Lower lobe of right lung (tissue), 2 donors: Measurements from ENCODE around the gene EPB41L1. TPM values are rescaled to one million over a fixed set of nuclear protein-coding genes. Genes with fewer than 3 reads are reported as not detected.

Source experiments
- ATAC-seq, 2 donors: fragments of 200-7000 bp; cut with Tn5 transposase; one replicate each; pipeline ENCODE4 v1.9.1; 2020 to 2022; ENCODE audit warnings: mild to moderate bottlenecking in 2 of 2, moderate library complexity in 2 of 2
- DNase-seq: peaks from one replicate; pipeline ENCODE4 v3.0.0-alpha.2; 2020
- H3K27ac ChIP-seq: fragments of 200-600 bp; one replicate; pipeline ENCODE4 v1.8.0; 2022
- H3K27me3 ChIP-seq: fragments of 200-600 bp; one replicate; pipeline ENCODE4 v1.8.0; 2022; ENCODE audit warnings: low read depth
- H3K36me3 ChIP-seq: fragments of 200-600 bp; one replicate; pipeline ENCODE4 v1.8.0; 2022; ENCODE audit warnings: mild to moderate bottlenecking
- H3K4me1 ChIP-seq: fragments of 200-600 bp; one replicate; pipeline ENCODE4 v1.8.0; 2022
- H3K4me3 ChIP-seq: fragments of 200-600 bp; one replicate; pipeline ENCODE4 v1.8.0; 2022; ENCODE audit warnings: mild to moderate bottlenecking
- H3K9me3 ChIP-seq: fragments of 200-600 bp; one replicate; pipeline ENCODE4 v1.8.0; 2022
- CTCF ChIP-seq: fragments of 200-600 bp; IDR thresholded peaks from one replicate; pipeline ENCODE4 v1.8.0; 2022; ENCODE audit warnings: antibody characterized with exemption, mild to moderate bottlenecking
- intact Hi-C: fragments of 100-400 bp; cut with DNase I; formaldehyde crosslinking; loops from one replicate; pipeline ENCODE4 v1.11.0; 2022
- total RNA-seq: library from RNA; stranded (reverse); fragmentation: NEBNext Ultra II Directional; extraction: Animal tissue kit (Norgen Biotek cat#: 25700); gene quantifications from one replicate; pipeline ENCODE4 v1.2.1, GENCODE V29; 2021
- donor health status: DM: no; HTN: yes; CAD: no; lungs with severe emphysema.

The EPB41L1 gene
- total RNA-seq, 1 donor from 2014 or later: 68.9 TPM

- H3K27me3 ChIP-seq: no peaks in the 10 kb centered on the region
- H3K9me3 ChIP-seq: no peaks in the 10 kb centered on the region
- peaks cover 83% of the 10 kb centered on the region for H3K36me3 ChIP-seq
- DNase-seq (no peak), ATAC-seq (no peak)
- no peak overlapping the region for H3K4me3 ChIP-seq
- no peak for TF ChIP-seq CTCF
- H3K27ac ChIP-seq: no peak overlapping the region
- no peaks in the 10 kb centered on the region for H3K4me1 ChIP-seq
- intact Hi-C loops: loop anchor here (10.0 kb wide), 1 partner anchor 227 kb away; no protein-coding TSS in a partner anchor
Observed at GRCh38 chr20:36208257-36208656, 53.7 kb downstream of the EPB41L1 start.

- TF ChIP-seq CTCF: no peak
- ATAC-seq: no peak
- Histone ChIP-seq H3K27me3 (no peaks in the 10 kb centered on the region), H3K9me3 (no peaks in the 10 kb centered on the region), H3K27ac (no peak overlapping the region), H3K4me1 (no peaks in the 10 kb centered on the region), H3K36me3 (peaks cover 89% of the 10 kb centered on the region), H3K4me3 (no peak overlapping the region)
- no peak for DNase-seq
- intact Hi-C loops: no loop called here
Observed at GRCh38 chr20:36210436-36211021, 56.0 kb downstream of the EPB41L1 start.

GRCh38 chr20:36213362-36213761 lies 58.8 kb downstream of the EPB41L1 start:
- TF ChIP-seq CTCF: no peak
- no peaks in the 10 kb centered on the region for H3K4me1 ChIP-seq
- DNase-seq (no peak), ATAC-seq (no peak)
- peaks cover 62% of the 10 kb centered on the region for H3K36me3 ChIP-seq
- no peaks in the 10 kb centered on the region for H3K9me3 ChIP-seq
- H3K27me3 ChIP-seq: no peaks in the 10 kb centered on the region
- H3K4me3 ChIP-seq: no peak overlapping the region
- no peak overlapping the region for H3K27ac ChIP-seq
- intact Hi-C loops: no loop called here

- Histone ChIP-seq H3K9me3 (no peaks in the 10 kb centered on the region), H3K36me3 (peaks cover 63% of the 10 kb centered on the region), H3K4me3 (no peak overlapping the region), H3K27me3 (no peaks in the 10 kb centered on the region), H3K4me1 (no peaks in the 10 kb centered on the region), H3K27ac (no peak overlapping the region)
- ATAC-seq: no peak
- intact Hi-C loops: no loop called here
- peak; percentile 23 for TF ChIP-seq CTCF
- DNase-seq: no peak
Observed at GRCh38 chr20:36214684-36215256, 60.2 kb downstream of the EPB41L1 start.

GRCh38 chr20:36215778-36216177 lies 61.2 kb downstream of the EPB41L1 start:
- Histone ChIP-seq H3K4me3 (no peak overlapping the region), H3K27me3 (no peaks in the 10 kb centered on the region), H3K9me3 (no peaks in the 10 kb centered on the region), H3K27ac (no peak overlapping the region), H3K36me3 (peaks cover 66% of the 10 kb centered on the region), H3K4me1 (no peaks in the 10 kb centered on the region)
- TF ChIP-seq CTCF: no peak
- DNase-seq (no peak), ATAC-seq (no peak)
- intact Hi-C loops: no loop called here
